Measurements from ENCODE around the gene DCAF10. TPM values are rescaled to one million over a fixed set of nuclear protein-coding genes. Genes with fewer than 3 reads are reported as not detected.

The DCAF10 gene
- total RNA-seq, 1 experiment from 2014 or later = 22.6 TPM

DNA sequence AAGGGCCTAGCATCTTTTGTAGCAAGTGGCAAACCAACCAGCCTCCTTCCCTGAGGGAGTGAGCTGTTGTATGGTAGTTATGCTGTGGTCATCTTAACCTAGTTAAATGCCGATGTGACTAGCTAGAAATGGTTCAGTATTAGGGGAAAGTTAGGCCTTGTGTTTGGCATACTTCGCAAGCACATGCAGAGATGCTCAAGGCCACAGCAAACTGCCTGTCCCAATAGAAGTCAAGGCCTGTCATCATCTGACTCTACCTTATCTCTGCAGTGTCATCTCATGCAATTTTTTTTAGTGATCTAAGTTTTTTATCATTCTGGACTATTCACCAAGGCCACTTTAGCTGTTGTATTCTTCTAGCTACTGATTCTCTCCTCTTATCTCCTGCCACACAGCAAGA lies 10.5 kb upstream of the DCAF10 start:
- intact Hi-C loops (cut with micrococcal nuclease; ENCODE audit: unreplicated experiment) = no loop called here
- POLR2A ChIA-PET (ENCODE audit: unreplicated experiment) = no interaction called here

DNA sequence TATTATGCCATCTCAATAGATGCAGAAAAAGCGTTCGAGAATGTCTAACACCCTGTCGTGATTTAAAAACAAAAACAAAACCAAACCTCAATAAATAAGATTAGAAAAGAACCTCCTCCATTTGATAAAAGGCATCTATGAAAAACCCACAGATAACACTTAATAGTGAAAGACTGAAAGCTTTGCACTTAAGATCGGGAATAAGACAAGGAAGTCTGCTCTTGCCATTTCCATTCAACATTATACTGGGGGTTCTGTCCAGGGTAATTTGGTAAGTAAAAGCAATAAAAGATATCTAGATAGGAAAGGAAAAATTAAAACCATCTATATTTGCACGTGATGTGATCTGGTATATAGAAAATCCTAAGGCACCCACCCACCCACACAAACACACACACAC lies 8.5 kb upstream of the DCAF10 start:
- Histone ChIP-seq H3F3A (ENCODE audit: insufficient read depth, low read depth) (no peaks in the 10 kb centered on the region), H3K4me2 (no peak overlapping the region), H2AFZ (no peak overlapping the region), H3K27me3 (ENCODE audit: insufficient read depth, low read depth) (no peaks in the 10 kb centered on the region), H3K9me2 (ENCODE audit: insufficient read depth) (no peaks in the 10 kb centered on the region), H3K4me3 (no peak overlapping the region), H3K27ac (no peak overlapping the region), H3K4me1 (replicated peaks; ENCODE audit: insufficient read depth) (no peaks in the 10 kb centered on the region), H4K20me1 (ENCODE audit: insufficient read depth) (no peaks in the 10 kb centered on the region), H3K36me3 (ENCODE audit: low read depth) (no peaks in the 10 kb centered on the region), H3K9me3 (ENCODE audit: insufficient read depth, low read depth) (no peaks in the 10 kb centered on the region), H3K79me2 (ENCODE audit: low read depth) (no peaks in the 10 kb centered on the region)
- DNase-seq = no peak
- no TSS peak for BruUV-seq (replicated peaks)
- intact Hi-C loops (cut with micrococcal nuclease; ENCODE audit: unreplicated experiment) = no loop called here
- POLR2A ChIA-PET (ENCODE audit: unreplicated experiment) = no interaction called here
- TF ChIP-seq, protein P1, sequence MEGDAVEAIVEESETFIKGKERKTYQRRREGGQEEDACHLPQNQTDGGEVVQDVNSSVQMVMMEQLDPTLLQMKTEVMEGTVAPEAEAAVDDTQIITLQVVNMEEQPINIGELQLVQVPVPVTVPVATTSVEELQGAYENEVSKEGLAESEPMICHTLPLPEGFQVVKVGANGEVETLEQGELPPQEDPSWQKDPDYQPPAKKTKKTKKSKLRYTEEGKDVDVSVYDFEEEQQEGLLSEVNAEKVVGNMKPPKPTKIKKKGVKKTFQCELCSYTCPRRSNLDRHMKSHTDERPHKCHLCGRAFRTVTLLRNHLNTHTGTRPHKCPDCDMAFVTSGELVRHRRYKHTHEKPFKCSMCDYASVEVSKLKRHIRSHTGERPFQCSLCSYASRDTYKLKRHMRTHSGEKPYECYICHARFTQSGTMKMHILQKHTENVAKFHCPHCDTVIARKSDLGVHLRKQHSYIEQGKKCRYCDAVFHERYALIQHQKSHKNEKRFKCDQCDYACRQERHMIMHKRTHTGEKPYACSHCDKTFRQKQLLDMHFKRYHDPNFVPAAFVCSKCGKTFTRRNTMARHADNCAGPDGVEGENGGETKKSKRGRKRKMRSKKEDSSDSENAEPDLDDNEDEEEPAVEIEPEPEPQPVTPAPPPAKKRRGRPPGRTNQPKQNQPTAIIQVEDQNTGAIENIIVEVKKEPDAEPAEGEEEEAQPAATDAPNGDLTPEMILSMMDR (conservative IDR thresholded peaks at IDR 0.05) = no peak
- TF ChIP-seq EZH2 (IDR thresholded peaks at IDR 0.05; ENCODE audit: low read depth) = no peak
- CTCF ChIA-PET = no interaction called here

More for the DNA sequence above, 10.5 kb upstream of the DCAF10 start:
- no peak overlapping the region for H2AFZ ChIP-seq
- H3K4me2 ChIP-seq = no peak overlapping the region
- H3K36me3 ChIP-seq (ENCODE audit: low read depth) = no peaks in the 10 kb centered on the region
- peaks cover 7% of the 10 kb centered on the region; the same call in 1 of the 2 replicates for H3K79me2 ChIP-seq (ENCODE audit: low read depth)
- no peak for DNase-seq
- CTCF ChIA-PET = no interaction called here
- H3K4me1 ChIP-seq (replicated peaks; ENCODE audit: insufficient read depth) = 0 out of 2 replicates have a peak, but pooled peaks cover 4% of the 10 kb centered on the region
- H3K9me2 ChIP-seq (ENCODE audit: insufficient read depth) = no peaks in the 10 kb centered on the region
- no peak for TF ChIP-seq EZH2 (IDR thresholded peaks at IDR 0.05; ENCODE audit: low read depth)
- TF ChIP-seq, protein P1 (conservative IDR thresholded peaks at IDR 0.05) = no peak
- no peaks in the 10 kb centered on the region for H3K27me3 ChIP-seq (ENCODE audit: insufficient read depth, low read depth)
- no TSS peak for BruUV-seq (replicated peaks)
- H3F3A ChIP-seq (ENCODE audit: insufficient read depth, low read depth) = no peaks in the 10 kb centered on the region
- no peaks in the 10 kb centered on the region for H4K20me1 ChIP-seq (ENCODE audit: insufficient read depth)
- H3K4me3 ChIP-seq = no peak overlapping the region
- no peaks in the 10 kb centered on the region for H3K9me3 ChIP-seq (ENCODE audit: insufficient read depth, low read depth)
- no peak overlapping the region for H3K27ac ChIP-seq

DNA sequence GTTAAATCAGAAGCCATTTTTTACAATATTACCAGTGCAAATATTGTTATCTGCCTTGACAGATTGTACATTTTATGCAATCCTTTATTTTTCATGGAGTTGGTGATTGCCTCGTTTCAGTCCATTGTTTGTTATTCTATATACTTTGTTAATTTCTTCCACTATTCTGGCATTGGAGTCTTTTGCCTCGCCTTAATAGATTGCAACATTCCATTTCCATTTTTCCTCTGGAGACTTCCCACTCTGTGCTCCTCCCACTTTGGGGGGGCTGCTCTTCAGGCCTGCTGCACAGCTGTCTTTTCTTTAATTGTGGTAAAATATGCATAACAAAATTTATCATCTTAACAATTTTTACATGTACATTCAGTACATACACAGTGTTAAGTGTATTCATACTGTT lies 4.4 kb upstream of the DCAF10 start:
- Histone ChIP-seq H4K20me1 (ENCODE audit: insufficient read depth) (no peaks in the 10 kb centered on the region), H3K9me2 (ENCODE audit: insufficient read depth) (no peaks in the 10 kb centered on the region), H3K4me3 (no peak overlapping the region), H3K27me3 (ENCODE audit: insufficient read depth, low read depth) (no peaks in the 10 kb centered on the region), H3K79me2 (ENCODE audit: low read depth) (0 out of 2 replicates have a peak, but pooled peaks cover 4% of the 10 kb centered on the region), H3K4me2 (no peak overlapping the region), H3K9me3 (ENCODE audit: insufficient read depth, low read depth) (no peaks in the 10 kb centered on the region), H3F3A (ENCODE audit: insufficient read depth, low read depth) (peaks cover 3% of the 10 kb centered on the region; the same call in 1 of the 2 replicates), H3K36me3 (ENCODE audit: low read depth) (no peaks in the 10 kb centered on the region), H3K4me1 (replicated peaks; ENCODE audit: insufficient read depth) (no peaks in the 10 kb centered on the region; the same call in 1 of the 2 replicates), H3K27ac (no peak overlapping the region), H2AFZ (no peak overlapping the region)
- ChIA-PET CTCF (no interaction called here), POLR2A (ENCODE audit: unreplicated experiment) (no interaction called here)
- TF ChIP-seq EZH2 (IDR thresholded peaks at IDR 0.05; ENCODE audit: low read depth) = no peak
- TF ChIP-seq, protein P1 (conservative IDR thresholded peaks at IDR 0.05) = no peak
- no peak for DNase-seq
- BruUV-seq (replicated peaks) = no TSS peak
- intact Hi-C loops (cut with micrococcal nuclease; ENCODE audit: unreplicated experiment) = no loop called here
